Activated CD8-positive, alpha-beta T cell treated with anti-CD3 and anti-CD28 coated beads for 36 hours (primary cell): ENCODE results near the gene CFAP69. TPM values are rescaled to one million over a fixed set of nuclear protein-coding genes. Genes with fewer than 3 reads are reported as not detected.

Experiments
- ATAC-seq: fragments of 200-7000 bp; cut with Tn5 transposase; one replicate; pipeline ENCODE4 v1.10.0; 2021; ENCODE audit warnings: mild to moderate bottlenecking, moderate library complexity
- CTCF ChIA-PET: fragments of 350-600 bp; sonication (Branson Sonifier 250); formaldehyde crosslinking; loops from one replicate; lab custom pipeline; 2021; ENCODE audit warnings: antibody characterized with exemption; lab: Charles Lee
- POLR2A ChIA-PET: fragments of 350-600 bp; sonication (Branson Sonifier 250); formaldehyde crosslinking; loops from one replicate; lab custom pipeline; 2021; ENCODE audit warnings: antibody characterized with exemption; lab: Charles Lee
- DNase-seq: peaks from one replicate; pipeline ENCODE4 v3.0.0-alpha.2; 2020
- H3K27ac Mint-ChIP-seq: one replicate; pipeline ENCODE4 v1.8.0; 2021; ENCODE audit warnings: mild to moderate bottlenecking, mixed read lengths
- H3K27me3 Mint-ChIP-seq: one replicate; pipeline ENCODE4 v1.8.0; 2021; ENCODE audit warnings: mixed read lengths
- H3K36me3 Mint-ChIP-seq: one replicate; pipeline ENCODE4 v1.8.0; 2021; ENCODE audit warnings: low read depth, mixed read lengths
- H3K4me1 Mint-ChIP-seq: one replicate; pipeline ENCODE4 v1.8.0; 2021; ENCODE audit warnings: low read depth, mixed read lengths
- H3K4me3 Mint-ChIP-seq: one replicate; pipeline ENCODE4 v1.8.0; 2021; ENCODE audit warnings: mild to moderate bottlenecking, moderate library complexity, mixed read lengths
- H3K9me3 Mint-ChIP-seq: one replicate; pipeline ENCODE4 v1.8.0; 2021; ENCODE audit warnings: mixed read lengths
- intact Hi-C: fragments of 100-400 bp; cut with micrococcal nuclease; formaldehyde crosslinking; loops from one replicate; pipeline ENCODE4 v1.10.0; 2022
- total RNA-seq, 2 experiments: library from RNA; stranded (reverse); gene quantifications; one replicate each; pipeline ENCODE4 v1.2.3, GENCODE V29; 2021
- TF ChIP-seq, protein P1 (sequence below): fragments of 200-600 bp; IDR thresholded peaks from one replicate; pipeline ENCODE4 v1.8.0; 2022; ENCODE audit warnings: antibody characterized with exemption, mild to moderate bottlenecking

CFAP69 gene
- total RNA-seq, 2 experiments from 2014 or later, result 0.07 to 0.69 TPM

DNA sequence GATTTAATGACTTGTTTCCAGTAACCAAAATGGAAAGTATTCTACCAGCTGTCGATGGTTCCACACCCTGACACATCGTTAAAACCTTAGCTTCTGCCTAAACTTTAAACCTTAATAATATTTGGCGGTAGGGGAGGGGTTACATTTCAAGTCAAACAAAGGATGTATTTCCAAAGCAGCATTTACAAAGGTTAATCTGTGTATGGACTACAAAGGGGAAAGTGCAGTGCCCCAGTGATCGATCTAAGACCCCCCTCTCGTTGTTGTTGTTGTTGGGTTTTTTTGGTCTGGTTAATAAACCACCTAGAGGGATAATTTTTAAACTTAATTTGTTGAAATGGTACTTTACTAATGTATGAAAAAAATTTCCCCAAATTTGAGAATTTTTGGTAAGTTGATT lies 34.5 kb upstream of the CFAP69 start:
- H3K4me3 Mint-ChIP-seq, result no peak overlapping the region
- H3K27me3 Mint-ChIP-seq, result peaks cover 28% of the 10 kb centered on the region
- H3K4me1 Mint-ChIP-seq, result peaks cover 4% of the 10 kb centered on the region
- H3K9me3 Mint-ChIP-seq, result no peaks in the 10 kb centered on the region
- POLR2A ChIA-PET, result no interaction called here
- TF ChIP-seq, protein P1, sequence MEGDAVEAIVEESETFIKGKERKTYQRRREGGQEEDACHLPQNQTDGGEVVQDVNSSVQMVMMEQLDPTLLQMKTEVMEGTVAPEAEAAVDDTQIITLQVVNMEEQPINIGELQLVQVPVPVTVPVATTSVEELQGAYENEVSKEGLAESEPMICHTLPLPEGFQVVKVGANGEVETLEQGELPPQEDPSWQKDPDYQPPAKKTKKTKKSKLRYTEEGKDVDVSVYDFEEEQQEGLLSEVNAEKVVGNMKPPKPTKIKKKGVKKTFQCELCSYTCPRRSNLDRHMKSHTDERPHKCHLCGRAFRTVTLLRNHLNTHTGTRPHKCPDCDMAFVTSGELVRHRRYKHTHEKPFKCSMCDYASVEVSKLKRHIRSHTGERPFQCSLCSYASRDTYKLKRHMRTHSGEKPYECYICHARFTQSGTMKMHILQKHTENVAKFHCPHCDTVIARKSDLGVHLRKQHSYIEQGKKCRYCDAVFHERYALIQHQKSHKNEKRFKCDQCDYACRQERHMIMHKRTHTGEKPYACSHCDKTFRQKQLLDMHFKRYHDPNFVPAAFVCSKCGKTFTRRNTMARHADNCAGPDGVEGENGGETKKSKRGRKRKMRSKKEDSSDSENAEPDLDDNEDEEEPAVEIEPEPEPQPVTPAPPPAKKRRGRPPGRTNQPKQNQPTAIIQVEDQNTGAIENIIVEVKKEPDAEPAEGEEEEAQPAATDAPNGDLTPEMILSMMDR, result no peak
- no peak for DNase-seq
- CTCF ChIA-PET, result interaction anchor here (1.7 to 2.1 kb wide), 2 partner anchors 32 to 217 kb away, joined by 5 to 8 read pairs; no protein-coding TSS in a partner anchor
- intact Hi-C loops, result no loop called here
- H3K36me3 Mint-ChIP-seq, result no peaks in the 10 kb centered on the region
- ATAC-seq, result no peak
- no peak overlapping the region for H3K27ac Mint-ChIP-seq

DNA sequence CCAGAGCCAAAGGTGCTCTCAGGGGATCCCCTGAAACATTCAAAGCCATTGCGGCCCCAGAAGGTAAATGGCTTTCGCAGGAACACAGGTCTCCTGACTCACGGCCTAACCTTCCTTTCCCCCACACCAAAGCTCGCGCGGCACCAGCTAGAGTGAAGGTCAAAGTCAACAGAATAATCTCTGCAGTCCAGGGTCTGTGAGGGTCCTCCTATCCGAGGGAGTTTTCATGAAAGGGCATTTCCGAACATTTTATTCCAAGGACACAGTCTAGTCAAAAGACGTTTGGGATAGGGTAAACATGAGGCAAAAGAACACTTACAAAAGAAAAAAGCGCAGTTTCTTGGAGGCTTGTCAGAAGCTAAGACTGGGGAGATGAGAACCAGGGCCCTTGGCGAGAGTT lies 34.0 kb upstream of the CFAP69 start:
- no peak for DNase-seq
- CTCF ChIA-PET, result interaction anchor here (1.1 to 2.1 kb wide), 9 partner anchors 11 to 217 kb away, joined by 3 to 8 read pairs (median 7); partner anchors contain the start of gene STEAP1

DNA sequence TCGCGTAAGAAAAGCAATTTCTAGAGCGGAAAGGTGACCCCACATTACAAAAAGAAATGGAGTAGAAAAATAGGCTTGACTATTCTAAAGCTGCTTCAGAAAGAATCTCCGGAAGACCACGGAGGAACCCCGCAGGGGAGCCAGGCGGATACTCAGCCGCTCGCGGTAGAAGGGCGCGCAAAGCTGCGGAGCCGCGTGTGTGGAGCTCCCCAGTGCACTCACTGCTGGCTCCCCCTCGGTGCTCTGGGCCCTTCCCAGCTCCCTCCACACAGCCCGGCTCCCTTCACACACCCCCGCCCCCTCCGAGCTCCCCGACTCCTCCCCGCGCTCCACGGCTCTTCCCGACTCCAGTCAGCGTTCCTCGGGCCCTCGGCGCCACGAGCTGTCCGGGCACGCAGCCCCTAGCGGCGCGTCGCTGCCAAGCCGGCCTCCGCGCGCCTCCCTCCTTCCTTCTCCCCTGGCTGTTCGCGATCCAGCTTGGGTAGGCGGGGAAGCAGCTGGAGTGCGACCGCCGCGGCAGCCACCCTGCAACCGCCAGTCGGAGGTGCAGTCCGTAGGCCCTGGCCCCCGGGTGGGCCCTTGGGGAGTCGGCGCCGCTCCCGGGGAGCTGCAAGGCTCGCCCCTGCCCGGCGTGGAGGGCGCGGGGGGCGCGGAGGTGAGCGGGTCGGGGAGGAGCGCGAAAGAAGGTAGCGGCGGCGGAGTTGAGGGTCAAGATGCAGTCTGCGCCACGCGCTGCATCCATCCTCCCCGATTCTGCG lies 33.4 kb upstream of the CFAP69 start, which contains the start of gene STEAP2:
TSS of gene STEAP2 (plus strand) at position 350 of the 758 bp plus-strand sequence. CDS start 13,343 bp downstream, outside the sequence.
- H3K4me3 Mint-ChIP-seq, result peak within 1 kb of the TSS; percentile 35

More for the DNA sequence above, 34.0 kb upstream of the CFAP69 start:
- H3K4me3 Mint-ChIP-seq, result peak overlapping the region; percentile 35
- POLR2A ChIA-PET, result interaction anchor here (1.2 kb wide), 1 partner anchor 32 kb away, joined by 3 read pairs; no protein-coding TSS in a partner anchor
- no peak for ATAC-seq
- TF ChIP-seq, protein P1, result no peak
- no peaks in the 10 kb centered on the region for H3K36me3 Mint-ChIP-seq
- no peak overlapping the region for H3K27ac Mint-ChIP-seq
- peaks cover 28% of the 10 kb centered on the region for H3K27me3 Mint-ChIP-seq
- peaks cover 4% of the 10 kb centered on the region for H3K4me1 Mint-ChIP-seq
- H3K9me3 Mint-ChIP-seq, result no peaks in the 10 kb centered on the region
- intact Hi-C loops, result no loop called here

DNA sequence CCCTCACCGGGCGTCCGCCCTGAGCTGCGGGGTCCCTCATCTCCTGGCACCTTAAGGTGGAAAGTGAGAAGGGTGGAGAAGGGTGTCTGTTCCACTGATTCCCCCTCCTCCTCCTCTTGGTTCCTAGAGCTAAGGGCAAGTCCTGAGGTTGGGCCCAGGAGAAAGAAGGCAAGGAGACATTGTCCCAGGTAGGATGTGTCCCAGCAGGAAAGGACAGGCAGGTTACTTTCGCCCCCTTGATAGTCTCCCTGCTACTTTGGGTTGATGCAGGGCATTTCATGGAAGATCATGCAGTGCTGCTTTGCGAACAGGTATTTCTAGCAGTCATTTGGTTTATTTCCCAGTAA lies 32.9 kb upstream of the CFAP69 start:
- H3K4me1 Mint-ChIP-seq, result peaks cover 4% of the 10 kb centered on the region
- H3K4me3 Mint-ChIP-seq, result no peak overlapping the region
- no peaks in the 10 kb centered on the region for H3K9me3 Mint-ChIP-seq
- intact Hi-C loops, result no loop called here
- DNase-seq (no peak), ATAC-seq (no peak)
- TF ChIP-seq, protein P1, result no peak
- ChIA-PET POLR2A (interaction anchor here (1.2 kb wide), 1 partner anchor 33 kb away, joined by 3 read pairs; no protein-coding TSS in a partner anchor), CTCF (interaction anchor here (0.9 to 2.1 kb wide), 11 partner anchors 12 to 306 kb away, joined by 3 to 8 read pairs (median 5); partner anchors contain the start of gene STEAP1)
- H3K36me3 Mint-ChIP-seq, result no peaks in the 10 kb centered on the region
- H3K27me3 Mint-ChIP-seq, result peaks cover 31% of the 10 kb centered on the region
- H3K27ac Mint-ChIP-seq, result no peak overlapping the region

More for the DNA sequence above, 33.4 kb upstream of the CFAP69 start, which contains the start of gene STEAP2:
- ATAC-seq (peak; percentile 76), DNase-seq (peak; percentile 39)
- TF ChIP-seq, protein P1, result peak; percentile 30
- peaks cover 4% of the 10 kb centered on the region for H3K4me1 Mint-ChIP-seq
- H3K9me3 Mint-ChIP-seq, result no peaks in the 10 kb centered on the region
- no peak within 1 kb of the TSS for H3K27ac Mint-ChIP-seq
- CTCF ChIA-PET, result interaction anchor here (0.9 to 2.1 kb wide), 11 partner anchors 12 to 307 kb away, joined by 3 to 8 read pairs (median 5); partner anchors contain the start of gene STEAP1
- peaks cover 31% of the 10 kb centered on the region for H3K27me3 Mint-ChIP-seq
- no peaks in the 10 kb centered on the region for H3K36me3 Mint-ChIP-seq
- intact Hi-C loops, result no loop called here
- POLR2A ChIA-PET, result interaction anchor here (1.2 kb wide), 1 partner anchor 33 kb away, joined by 3 read pairs; no protein-coding TSS in a partner anchor

DNA sequence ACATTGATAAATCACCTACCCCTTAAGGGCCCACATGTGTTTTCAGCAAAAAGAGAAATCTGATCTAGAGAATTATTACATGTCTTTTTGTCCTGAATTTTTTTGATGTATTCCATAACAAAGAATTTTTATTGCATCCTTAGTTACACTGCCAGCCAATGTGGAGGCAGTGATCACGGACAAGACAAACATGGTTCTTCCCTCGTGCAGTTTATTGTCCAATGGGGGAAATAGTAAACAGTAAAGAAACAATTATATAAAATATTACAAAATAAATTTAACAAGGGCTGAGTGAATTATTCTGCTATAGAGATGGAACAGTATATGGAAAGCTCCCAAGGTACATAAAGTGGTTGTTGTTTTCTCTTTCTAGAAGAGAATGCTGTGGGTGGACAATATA lies 31.5 kb upstream of the CFAP69 start:
- H3K4me3 Mint-ChIP-seq, result no peak overlapping the region
- TF ChIP-seq, protein P1, result no peak
- no peak overlapping the region for H3K27ac Mint-ChIP-seq
- H3K9me3 Mint-ChIP-seq, result no peaks in the 10 kb centered on the region
- ChIA-PET POLR2A (no interaction called here), CTCF (no interaction called here)
- ATAC-seq, result no peak
- intact Hi-C loops, result no loop called here
- no peaks in the 10 kb centered on the region for H3K36me3 Mint-ChIP-seq
- peaks cover 34% of the 10 kb centered on the region for H3K27me3 Mint-ChIP-seq
- H3K4me1 Mint-ChIP-seq, result peaks cover 4% of the 10 kb centered on the region
- no peak for DNase-seq
